ENCODE data around the gene ADAMTSL2.
A peak's percentile ranks its signal among the peaks of the same experiment; 100 is the strongest.

ADAMTSL2 gene

DNA sequence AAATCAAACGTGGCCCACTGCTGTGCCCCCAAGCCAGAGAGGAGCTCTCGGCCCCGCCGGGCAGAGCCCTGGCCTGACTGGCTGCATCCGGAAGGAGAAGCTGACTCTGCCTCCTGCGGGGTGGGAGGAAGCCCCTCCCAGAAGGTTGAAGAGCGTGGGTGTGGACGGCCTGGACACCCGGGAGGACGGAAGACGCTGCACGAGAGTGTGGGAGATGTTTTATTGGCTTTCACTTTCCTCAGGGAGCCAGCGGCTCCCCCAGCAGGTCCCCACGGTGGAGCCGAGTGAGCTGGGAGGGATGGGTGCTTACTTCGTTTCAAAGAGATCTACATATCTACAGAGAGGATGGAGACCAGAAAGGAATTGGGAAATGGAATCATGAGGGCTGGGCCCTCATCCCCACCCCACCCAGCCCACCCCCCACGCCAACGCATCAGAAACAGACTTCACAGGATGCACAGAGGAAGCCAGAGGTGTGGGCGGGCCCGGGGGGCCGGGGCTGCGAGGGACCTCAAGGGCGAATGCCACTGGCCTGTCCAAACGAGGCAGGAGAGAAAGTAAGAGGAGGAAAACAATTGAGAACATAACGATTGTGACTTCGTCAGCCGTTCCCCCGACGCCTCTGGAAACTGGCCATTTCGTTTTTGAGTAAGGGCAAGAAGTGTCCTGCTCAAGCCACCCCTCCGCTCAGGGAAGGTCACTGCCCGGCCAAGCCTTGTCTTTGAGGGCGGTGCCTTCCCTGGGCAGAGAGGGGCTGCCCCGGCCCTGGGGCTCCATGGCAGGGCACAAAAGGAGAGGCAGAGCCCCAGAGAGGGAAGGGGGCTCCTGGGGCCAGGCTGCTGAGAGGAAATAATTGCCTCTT is 42.6 kb downstream of the ADAMTSL2 start:
- DNase-seq = no peak

DNA sequence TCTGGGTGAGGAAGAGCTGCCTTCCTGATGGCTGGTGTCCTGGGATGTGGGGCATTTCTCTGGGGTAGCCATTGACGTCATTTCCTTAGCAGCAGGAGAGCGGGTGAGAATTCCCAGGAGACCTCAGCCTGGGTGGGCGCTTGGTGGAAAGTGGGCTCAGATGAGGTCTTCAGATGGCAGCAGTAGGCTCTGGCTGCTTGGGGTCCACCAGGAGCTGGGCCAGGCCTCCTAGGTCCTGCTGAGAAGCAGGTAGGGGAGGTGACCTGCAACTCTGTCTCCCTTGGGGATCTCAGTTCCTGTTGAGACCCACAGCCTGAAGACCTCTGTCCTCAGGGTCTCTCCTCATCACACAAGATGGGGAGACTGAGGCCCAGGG is 43.2 kb downstream of the ADAMTSL2 start:
- DNase-seq = no peak

- no peak for DNase-seq
Measured at GRCh38 chr9:133578524-133579441, 44.3 kb downstream of the ADAMTSL2 start.

GRCh38 chr9:133579601-133580418 is 45.3 kb downstream of the ADAMTSL2 start:
- no peak for DNase-seq

DNA sequence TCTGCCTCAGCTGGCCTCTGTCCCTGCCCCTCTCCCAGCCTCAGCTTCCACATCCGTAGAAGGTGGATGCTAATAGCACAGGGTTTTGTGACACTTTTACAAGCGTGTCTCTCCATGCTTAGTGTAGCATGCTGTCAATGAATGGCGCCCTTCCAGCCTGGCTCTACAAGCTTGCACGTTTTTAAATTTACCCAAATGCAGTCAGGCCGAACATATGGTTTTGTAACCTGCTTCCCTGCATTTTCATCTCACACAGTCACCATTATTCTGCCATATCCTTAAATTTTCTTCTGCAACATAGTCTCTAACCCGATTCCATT is 45.9 kb downstream of the ADAMTSL2 start:
- DNase-seq = no peak

- no peak for DNase-seq
Measured at GRCh38 chr9:133581011-133581410, 46.5 kb downstream of the ADAMTSL2 start.

DNA sequence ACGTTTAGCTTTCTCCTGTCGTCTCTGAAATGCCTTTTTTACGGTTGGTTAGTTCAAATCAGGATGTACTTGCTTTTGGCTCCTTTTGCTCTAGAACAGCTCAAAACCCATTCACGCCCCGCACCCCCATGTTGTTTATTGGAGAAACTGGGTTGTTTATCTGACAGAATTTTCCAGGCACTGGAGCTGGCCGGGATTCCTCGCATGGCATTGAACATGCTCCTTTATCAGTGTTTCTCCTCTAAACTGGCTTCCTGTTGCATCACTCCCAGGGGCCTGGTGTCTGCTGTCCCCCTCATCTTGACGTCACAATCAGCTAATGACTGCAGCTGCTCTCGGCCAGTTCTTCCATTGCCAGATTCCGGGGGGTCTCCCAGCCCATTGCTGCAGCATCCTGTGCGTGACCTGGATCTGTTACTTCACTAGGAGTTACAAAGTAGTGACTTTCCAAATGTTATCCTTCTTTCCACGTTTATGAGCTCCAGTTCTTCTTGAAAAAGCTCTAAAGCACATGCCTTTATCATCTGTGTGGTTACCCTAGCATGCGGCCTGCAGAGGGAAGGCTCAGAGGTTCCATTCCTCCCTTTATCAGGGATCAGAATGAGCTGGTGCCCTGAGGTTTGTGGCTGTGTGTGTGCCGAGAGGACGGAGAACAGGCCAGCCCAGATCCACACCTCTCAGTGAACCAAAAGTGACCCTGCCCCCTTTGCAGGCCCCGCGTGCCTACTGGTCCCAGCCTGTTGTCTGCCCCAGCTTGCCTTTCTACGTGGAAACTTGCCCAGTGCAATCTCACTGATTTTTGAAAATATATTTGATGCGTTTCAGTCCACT is 47.2 kb downstream of the ADAMTSL2 start:
- no peak for DNase-seq

DNA sequence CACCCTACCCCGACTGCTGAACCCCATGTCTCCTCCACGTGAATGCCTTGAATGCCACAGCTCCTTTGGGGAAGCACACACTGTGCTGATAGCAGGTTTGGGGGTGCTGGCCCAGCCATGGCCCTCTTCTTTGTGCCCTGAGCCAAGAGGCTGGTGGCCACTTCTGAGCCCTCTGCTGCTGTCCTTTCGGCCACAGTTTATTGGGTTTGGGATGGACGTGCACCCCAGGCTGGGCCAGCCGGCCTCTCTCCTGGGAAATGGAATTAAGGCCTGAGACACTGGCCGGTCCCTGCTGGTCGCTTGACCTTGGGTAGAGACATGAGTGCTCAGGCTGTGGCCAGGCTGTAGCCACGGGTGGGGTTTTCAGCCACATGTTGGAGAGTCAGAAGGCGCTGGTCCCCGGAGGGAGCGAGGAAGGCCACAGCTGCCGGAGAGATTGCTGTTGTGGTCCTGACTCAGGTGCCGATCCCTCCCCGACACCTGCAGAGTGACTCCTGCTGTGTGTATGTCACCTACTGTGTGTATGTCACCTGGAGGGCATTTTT is 48.1 kb downstream of the ADAMTSL2 start:
- DNase-seq = peak; percentile 38

DNA sequence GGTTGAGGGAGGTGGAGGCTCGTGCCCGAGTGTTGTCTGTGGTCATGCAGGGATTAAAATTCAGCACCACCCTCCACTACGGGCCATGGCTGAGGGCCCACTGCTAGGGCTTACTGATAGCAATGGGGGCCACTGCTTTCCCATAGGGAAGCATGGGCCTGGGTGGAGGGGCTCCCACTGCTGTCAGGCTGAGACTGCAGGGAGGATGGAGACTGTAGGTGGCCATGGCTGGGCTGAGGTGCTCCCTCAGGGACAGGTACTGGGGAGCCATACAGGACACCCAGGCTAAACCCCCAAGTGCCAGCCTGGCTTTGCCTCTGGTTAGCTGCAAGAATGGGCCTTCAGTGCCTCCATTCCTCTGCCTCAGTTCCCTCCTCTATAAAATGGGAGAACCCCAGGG is 48.6 kb downstream of the ADAMTSL2 start:
- no peak for DNase-seq

GRCh38 chr9:133583586-133583985 is 49.1 kb downstream of the ADAMTSL2 start:
- DNase-seq = no peak

- no peak for DNase-seq
Measured at GRCh38 chr9:133584167-133584558, 49.7 kb downstream of the ADAMTSL2 start.

- peak; percentile 91 for DNase-seq
Measured at GRCh38 chr9:133584559-133585476, 50.3 kb downstream of the ADAMTSL2 start.

GRCh38 chr9:133585481-133586351 is 51.2 kb downstream of the ADAMTSL2 start:
- peak; percentile 18 for DNase-seq

- DNase-seq = no peak
Measured at GRCh38 chr9:133587051-133587450, 52.5 kb downstream of the ADAMTSL2 start.

DNA sequence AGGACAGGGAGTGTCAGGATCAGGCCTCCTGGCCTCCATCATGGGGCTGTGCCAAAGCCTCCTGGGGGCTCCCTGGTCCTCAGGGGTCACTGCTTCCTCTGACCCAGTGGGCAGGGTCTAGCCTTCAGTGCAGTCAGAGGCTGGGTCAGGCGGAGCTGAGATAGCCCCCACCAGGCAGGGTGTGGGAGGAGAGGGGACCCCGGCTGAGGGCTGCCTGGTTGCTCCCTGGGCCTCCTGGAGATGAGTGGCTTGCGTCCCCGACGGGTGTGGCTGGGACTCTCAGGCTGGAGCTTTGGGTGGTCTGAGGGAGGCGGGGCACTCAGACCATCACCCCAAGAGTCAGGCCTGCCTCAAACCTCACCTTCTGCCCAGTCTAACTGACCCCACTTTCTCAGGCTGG is 53.0 kb downstream of the ADAMTSL2 start:
- no peak for DNase-seq

GRCh38 chr9:133589454-133590227 is 55.1 kb downstream of the ADAMTSL2 start:
- DNase-seq = no peak

GRCh38 chr9:133590231-133590855 is 55.8 kb downstream of the ADAMTSL2 start:
- no peak for DNase-seq

DNA sequence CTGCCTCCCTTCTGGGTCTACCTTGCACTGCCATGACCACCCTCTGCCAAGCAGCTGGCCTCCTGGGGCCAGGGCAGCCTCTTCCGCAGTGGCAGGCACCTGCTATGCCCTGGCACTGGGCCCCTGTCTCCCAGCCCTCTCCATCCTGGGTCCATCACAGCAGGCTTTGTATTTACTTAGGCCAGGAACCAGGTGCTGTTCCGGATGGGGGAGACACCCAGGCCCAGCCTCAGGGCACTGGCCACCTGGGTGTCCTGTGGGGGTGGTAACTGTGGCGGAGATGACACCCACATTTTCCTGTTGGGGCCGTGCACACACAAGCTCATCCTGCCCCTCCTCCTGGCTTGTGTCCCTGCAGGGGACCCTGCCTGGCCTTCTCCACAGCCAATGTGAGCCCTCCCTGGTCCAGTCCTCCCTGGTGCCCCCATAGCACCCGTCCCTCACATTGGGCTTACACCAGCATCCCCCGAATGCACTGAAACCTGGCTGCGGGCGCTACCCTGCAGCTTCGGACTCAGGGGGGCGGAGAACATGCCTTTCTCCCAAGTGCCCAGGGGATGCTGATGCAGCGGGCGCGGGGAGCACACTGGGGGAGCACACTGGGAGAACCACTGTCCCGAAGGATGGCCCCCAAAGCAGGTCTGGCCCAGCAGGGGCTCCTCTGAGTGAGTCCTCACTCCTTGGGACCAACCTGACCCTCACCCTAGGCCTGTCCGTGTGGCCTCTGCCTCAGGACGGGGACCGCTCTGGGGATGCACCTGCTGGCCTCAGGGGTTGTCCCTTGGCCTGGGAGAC is 56.8 kb downstream of the ADAMTSL2 start:
- DNase-seq = peak; percentile 53

Measured in NCI-H146 (cell line).